ENCODE measurements around the gene OR10V1. TPM values are rescaled to one million over a fixed set of nuclear protein-coding genes. Genes with fewer than 3 reads are reported as not detected.

Gene OR10V1
- total and polyA plus RNA-seq, 9 of the 15 experiments (the other 6 are each of a cell fraction or from before 2014, with no cell fraction given), result not detected

- TF ChIP-seq REST (IDR thresholded peaks at IDR 0.05; ENCODE audit: borderline replicate concordance) (no peak), REST (CRISPR knock-in tag; IDR thresholded peaks at IDR 0.05; ENCODE audit: low read depth) (no peak), ZFP30 (CRISPR knock-in tag; IDR thresholded peaks at IDR 0.05; ENCODE audit: borderline replicate concordance) (no peak), YY1 (IDR thresholded peaks at IDR 0.05; ENCODE audit: borderline replicate concordance in 1 of 3, control insufficient read depth in 1 of 3, extremely low read depth in 1 of 3, insufficient read depth in 3 of 3, insufficient read length in 1 of 3, insufficient replicate concordance in 2 of 3, low read depth in 1 of 3, low read length in 2 of 3) (no peak), BDP1 (IDR thresholded peaks at IDR 0.05; ENCODE audit: insufficient read depth, insufficient read length) (no peak), ERF (CRISPR knock-in tag; IDR thresholded peaks at IDR 0.05) (no peak), LEF1 (IDR thresholded peaks at IDR 0.05) (no peak), ZNF316 (IDR thresholded peaks at IDR 0.05) (no peak), ZNF311 (CRISPR knock-in tag; IDR thresholded peaks at IDR 0.05) (no peak)
These were observed 46.3 kb upstream of the OR10V1 start (continued) for GRCh38 chr11:59759900-59760299.
